Measurements from ENCODE around the gene IPPK.

Gene IPPK

DNA sequence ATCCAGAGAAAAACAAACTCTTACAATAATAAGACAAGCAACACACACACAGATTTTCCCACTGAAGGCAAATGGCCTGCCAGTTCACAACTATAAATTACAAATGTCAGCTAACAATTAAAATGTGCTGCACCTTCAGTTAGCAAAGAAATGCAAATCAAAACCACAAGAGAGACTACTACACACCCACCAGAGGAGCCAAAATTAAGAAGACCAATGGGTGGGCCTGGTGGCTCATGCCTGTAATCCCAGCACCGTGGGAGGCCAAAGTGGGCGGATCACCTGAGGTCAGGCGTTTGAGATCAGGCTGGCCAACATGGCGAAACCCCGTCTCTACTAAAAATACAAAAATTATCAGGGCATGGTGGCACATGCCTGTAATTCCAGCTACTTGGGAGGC is 15.1 kb upstream of the IPPK start:
- DNase-seq = no peak

DNA sequence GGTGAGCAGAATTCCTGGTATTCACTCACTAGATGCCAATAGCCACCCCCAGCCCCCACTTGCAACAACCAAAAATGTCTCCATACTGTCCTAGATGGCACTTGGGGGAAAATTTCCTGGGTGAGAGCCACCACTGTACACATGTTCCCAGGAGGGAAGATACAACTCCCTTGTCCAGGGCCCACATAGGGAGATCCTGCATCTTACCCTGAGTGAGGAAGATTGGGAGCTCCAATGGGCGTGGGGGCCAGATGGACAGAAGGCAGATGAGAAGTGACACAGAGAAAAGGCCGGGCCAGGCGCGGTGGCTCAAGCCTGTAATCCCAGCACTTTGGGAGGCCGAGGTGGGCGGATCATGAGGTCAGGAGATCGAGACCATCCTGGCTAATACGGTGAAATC is 12.3 kb upstream of the IPPK start:
- DNase-seq = no peak

DNA sequence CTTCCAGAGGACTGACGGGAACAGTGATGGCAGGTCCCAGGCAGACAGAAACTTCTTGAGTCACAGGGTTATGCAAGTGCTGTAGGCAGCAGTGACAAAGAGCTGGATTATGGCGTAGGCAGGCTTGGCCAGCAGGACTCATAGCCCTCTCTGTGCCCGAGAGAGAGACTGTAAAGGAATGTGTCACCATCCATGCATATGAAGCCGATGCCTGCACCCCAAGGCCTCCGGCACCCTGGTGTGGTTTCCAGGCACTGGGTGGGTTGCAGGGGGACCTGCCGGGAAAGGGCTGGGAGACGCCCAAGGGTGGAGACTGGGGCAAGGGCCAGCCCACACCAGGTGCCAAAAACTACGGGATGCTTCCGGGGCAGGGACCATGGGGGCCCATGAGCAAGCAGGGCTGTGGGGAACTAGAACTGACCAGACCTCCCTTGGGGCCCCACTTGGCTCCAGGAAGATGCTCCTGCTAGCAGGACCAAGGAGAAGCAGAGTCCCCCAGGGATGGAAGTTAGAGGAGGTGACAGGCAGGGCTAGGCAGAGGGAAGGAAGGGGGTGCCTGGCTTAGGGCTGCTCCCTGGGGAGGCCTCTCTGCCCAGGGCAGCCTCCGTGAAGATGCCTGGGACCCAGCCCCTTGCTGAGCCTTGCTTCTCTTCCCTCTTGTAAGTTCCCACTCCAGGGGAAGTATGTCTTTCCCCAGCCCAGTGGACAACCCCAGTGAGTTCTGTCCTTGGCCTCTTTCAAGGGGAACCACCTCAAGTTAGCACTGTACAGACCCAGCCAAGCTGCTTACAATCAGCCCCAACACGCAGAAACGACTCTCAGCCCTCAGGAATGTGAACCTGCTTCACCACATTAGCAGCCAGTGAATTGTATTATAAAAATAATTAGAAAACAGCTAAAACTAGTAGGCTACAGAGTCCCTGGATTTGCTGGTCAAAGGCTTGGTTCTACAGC is 10.5 kb upstream of the IPPK start:
- no peak for DNase-seq

DNA sequence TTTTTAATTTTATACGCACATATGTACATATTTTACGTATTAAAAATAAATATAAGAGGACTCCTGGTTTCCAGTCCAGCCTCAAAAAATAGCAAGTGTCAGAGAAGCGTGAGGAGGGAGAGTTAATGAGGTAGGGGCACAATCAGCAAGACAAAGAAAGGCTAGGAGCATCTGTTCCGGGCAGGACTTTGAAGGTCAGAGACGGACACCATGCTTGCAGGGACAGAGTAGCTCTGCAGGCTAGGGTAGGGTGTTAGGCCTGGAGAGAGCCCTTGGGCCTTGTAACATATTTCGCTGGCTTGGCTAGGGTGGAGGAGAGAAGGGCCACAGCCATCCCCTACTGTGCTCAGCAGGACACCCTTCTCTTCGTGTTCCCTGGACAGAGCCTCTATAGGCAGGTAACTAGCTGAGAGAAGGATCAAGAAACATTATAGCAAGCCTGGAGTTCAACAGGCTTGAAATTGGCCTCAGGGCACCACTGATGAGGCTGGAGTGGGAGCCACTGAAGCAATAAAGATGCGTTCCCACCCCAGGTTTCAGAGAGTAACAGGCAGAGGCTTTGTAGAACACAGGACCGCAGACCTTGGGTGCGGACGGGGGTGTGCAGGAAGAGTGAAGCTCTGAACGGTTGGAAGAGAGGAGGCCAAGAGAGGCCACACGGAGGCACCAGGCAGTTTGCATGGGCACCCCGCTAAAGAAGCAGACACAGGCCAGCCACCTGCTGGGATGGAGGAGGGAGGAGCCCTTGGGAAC is 9.7 kb upstream of the IPPK start:
- no peak for DNase-seq

DNA sequence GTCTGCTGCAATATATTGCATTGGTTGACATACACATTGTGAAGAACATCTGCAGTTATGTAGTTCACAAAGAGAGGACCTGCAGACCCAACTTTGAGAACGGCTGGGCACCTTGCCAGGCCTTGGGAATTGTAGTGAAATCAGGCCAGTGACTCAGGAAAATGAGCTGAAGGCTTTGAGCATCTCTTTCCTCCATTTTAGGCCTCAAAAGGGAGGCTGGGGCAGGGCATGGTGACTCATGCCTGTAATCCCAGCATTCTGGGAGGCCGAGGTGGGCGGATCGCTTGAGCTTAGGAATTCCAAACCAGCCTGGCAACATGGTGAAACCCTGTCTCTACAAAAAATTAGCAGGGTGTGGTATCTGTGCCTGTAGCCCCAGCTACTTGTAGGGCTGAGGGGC is 1.4 kb upstream of the IPPK start:
- peak; percentile 46 for DNase-seq

DNA sequence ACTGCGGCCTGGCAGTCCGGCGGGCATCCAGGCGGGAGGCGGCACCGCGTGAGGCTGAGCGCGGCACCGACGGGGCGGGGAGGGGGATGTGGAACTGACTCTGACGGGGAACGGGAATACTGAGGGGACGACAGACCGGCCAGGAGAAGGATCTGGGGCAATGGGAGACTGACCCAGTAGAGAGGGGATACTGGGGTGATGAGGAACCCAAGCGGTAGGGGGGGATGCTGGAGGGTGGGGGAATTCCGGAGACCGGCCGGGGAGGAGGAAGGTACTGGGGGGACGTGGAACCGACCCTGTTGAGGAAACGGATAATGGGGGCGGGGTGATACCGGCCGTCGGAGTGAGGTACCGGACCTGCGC is 423 bp downstream of the IPPK start:
- DNase-seq = peak; percentile 40

DNA sequence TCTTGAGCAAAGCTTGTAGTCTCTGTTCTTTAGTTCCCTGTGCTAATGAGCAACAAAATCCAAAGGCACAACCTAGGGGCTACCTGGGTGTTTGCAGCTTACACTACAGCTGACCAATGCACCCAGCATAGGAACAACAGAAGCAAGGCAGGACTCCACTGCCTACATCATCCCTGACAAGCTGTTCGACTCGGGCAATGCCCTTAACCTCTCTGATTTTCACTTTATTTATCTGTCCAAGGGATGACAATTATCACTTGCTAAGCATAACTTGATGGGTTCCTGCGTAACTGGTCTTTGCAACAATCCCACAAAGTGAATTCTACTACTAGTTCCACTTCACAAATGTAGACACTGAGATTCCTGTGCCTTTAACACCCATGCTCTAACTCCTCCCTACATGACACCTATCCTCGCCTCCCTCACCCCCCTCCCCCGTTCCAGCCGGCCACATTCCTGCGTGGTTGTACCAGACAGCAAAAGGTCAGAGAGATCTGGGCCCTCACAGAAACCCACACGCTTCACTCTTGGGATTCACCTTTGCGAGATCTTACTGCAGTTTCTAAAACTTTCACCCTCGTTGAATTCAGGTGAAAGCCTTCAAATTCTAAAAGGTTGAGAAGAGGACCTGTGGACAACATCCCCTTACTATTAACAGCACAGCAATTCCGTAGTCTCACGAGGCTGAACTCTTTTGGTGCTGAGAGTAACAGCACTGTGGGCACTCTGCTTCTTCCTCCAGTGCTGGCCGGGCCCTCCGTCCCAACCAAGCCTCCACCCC is 995 bp downstream of the IPPK start:
- DNase-seq = no peak

DNA sequence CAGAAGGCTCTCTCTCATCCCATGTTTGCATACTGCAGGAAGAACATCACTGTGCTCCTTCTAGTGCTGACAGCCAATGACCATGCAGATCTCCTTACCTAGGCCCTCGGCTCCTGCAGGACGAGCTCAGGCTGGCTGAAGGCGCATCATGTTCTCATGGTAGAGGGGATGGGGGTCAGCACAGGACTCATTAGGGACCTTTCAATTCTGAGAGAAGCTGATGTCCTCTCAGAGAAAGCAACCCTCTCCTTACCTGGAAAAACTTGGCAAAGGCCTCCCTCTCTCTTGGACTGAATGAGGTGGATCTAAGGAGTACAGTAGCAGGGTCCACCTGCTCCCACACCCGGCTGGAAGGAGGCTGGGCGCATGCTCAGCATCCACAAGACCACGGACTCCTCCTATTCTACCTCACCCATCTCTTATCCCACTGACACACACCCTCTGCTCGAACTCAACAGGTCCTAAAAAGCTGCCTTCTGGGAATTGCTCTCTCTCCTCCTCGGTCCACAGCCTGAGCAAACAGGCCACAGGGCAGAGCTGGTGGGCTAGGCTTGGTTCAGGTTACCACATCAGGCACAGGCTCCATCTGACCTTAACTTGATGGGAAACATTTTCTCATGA is 2.9 kb downstream of the IPPK start:
- DNase-seq = no peak

DNA sequence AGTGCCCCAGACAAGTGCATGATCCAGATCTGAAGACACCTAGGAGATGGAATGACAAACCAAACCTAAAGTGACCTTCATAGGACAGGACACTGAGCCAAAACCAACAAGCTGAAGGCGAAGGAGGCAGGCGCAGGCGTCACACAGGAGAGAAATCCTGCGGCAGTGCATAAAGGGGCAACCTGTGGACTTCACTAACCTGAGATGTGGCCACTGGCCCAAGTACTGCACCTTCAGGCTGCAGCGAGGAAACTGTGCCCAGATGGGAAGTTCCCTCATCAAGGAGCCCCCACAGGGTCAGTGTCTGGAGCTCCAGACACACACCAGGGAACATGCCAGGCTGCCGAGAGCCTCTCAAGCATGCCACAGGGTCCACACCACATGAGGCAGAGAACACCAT is 3.7 kb downstream of the IPPK start:
- no peak for DNase-seq

DNA sequence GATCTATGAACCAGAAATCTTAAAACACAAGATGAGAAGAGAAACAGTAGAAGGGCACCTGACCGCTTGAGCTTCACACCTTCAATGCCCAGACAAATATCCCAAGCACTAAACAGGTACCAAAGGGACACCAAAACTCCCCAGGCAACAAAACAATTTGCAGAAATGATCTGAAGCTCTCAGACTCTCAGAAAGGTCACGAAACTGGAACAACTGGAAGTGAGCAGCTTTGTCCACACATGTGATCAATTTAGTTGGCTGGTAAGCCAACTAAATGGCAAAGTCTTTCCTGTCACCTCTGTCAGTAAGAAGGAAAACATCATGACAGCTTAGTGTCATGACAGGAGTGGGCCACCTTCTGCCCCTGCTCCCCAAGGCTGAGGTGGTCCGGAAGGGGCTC is 4.1 kb downstream of the IPPK start:
- no peak for DNase-seq

DNA sequence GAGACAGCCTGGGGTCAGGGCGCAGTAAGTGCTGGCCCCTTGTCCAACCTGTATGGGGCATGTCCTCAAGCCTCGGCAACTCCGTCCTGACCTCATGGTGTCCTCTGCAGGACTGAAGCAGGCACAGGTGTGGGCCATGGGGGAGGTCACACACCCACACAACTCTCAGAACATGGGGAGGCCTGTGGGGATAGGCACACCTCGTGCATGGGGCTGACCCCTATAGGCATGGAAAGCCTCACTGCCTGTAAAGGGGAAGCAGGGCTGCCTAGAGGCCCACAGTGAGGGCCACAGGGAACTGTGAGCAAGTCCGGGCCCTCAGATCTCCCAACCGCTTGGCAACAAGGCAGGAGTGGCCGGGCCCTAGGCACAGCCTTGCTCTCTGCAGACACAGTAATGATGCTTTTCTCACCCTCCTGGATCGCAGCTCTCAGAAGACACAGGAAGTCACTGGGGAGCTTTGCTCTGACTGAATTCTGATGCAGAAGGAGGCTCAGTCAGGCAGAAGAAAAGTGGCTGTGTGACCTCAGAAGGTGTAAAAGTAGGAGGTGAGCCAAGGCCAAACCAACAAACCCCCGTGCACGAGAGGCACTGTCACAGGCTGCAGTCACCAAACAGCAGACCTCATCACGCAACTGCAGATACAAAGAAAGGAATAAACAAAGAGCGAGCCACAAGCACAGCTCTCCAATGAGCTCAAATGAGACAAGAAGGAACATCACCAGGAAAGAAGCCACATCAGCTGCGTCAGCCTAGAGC is 5.4 kb downstream of the IPPK start:
- DNase-seq = no peak

DNA sequence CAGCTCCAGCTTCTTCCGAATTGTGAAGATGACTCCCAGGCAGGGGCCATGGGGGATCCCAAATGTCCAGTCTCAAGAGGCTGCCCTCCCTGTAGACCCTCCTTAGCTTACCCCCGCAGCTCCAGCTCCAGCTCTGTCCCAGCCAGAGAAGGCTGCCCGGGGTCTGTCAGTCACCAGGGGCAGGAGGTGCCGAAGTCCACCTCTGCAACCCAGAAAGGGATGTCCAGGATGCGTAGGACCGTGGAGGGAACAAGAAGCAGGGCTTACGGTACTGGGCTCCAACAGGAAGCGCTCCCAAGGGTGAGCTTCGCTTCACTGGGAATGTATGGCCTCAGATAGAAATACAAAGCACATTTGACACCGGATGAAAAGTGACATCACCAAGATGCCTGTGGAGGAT is 6.0 kb downstream of the IPPK start:
- no peak for DNase-seq

DNA sequence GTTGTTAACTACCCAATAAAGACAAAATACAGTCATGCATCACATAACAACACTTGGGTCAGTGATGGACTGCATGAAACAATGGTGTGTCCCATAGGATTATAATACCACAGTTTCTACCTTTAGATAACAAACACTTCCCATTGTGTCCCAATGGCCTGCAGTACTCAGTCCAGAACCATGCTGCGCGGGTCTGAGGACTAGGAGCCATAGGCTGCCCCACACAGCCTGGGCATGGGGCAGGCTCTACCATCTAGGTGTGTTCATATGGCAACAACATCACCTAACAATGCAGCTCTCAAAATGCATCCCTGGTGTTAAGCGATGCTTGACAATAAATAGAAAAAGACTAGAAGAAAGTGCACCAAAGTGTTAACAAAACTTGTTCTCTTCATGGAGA is 6.8 kb downstream of the IPPK start:
- no peak for DNase-seq

DNA sequence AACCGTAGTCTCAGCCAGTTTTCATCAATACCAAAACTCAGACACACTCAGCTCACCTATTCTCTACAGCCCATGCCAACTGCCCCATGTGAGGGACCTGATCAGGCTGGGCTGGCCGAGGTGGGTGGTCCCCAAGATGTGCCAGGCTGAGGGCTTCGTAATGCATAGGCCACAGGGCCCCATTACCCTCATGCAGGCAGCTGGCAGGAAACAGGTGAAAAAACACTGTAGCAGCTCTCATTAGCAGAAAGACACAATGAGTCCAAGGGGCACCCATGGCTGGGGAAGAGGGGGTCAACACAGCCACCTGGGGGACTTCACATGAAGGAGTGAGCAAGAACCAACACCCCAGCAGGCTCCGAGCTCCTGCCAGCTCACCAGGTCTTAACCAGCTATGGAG is 8.2 kb downstream of the IPPK start:
- DNase-seq = no peak

DNA sequence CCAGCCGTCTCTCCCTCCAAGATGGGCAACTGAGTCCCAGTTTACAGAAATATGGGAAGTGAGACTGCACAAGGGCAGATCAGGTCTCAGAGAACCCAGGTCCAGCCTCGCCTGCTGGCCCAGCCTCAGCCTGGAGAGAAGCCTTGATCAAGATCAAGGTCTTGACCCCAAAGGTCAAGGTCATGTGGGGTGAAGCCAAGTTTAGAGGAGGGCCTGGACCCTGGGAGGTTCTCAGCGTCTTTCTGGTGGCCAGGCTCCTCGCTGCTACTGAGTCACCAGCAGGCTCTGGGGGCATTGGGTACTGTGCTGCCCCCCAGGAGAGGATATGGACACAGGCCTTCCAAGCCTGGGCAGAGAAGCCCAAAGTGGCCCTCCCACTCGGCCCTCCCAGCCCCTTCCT is 8.8 kb downstream of the IPPK start:
- DNase-seq = no peak

DNA sequence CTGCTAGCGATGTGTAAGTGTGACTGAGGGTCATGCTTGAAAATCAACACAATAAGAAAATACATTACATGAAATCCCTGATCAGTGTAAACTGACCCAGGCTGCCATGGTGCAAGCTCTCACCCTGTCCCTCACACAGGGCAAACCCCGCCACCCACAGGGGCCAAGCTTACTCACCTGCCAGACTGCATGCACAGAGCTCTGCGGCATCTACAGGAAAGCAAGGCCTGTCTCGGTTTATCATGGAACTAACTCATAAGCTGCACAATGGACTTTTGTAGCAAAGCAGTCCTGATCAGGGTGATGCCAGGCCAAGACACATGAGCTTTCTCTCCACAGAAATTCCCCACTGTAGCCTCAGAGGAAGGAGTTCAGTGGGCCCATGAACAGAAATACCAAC is 9.7 kb downstream of the IPPK start:
- no peak for DNase-seq

DNA sequence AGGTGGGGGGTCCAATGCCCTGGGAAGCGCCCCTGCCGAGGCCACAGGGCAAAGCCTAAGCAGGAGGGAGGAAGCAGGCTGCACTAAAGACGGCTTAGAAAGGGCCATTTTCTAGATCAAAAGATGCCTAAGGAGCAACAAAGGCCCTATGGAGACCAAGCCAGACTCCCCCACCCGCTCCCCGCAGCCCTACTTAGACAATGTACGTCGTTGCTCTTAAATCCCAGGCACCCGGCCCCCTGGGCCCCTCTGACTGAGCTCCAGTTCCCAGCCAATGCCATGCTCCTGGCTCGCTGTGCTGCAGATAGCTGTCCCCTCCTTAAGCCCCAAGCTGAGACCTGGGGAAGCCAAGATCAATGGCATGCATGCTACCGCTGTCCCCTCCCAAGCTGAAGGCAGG is 10.3 kb downstream of the IPPK start:
- DNase-seq = no peak

DNA sequence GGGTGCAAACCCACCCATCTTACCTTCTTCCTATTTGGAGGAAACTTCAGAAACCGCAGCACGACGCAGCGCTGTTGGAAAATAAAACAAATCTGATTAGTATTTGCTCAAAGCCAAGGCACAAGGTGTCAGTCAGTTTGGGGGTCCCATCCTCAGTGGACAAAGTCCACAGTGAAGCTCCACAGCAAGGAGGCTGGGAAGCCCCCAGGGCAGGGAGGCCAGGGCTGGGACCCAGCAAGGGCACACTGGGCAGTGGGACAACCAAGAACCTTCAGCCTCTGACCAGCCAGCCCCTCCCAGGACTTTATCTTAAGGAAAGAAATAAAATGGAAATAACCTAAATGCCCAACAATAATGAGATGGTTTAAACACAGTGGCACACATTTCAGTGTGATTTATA is 11.3 kb downstream of the IPPK start:
- no peak for DNase-seq

DNA sequence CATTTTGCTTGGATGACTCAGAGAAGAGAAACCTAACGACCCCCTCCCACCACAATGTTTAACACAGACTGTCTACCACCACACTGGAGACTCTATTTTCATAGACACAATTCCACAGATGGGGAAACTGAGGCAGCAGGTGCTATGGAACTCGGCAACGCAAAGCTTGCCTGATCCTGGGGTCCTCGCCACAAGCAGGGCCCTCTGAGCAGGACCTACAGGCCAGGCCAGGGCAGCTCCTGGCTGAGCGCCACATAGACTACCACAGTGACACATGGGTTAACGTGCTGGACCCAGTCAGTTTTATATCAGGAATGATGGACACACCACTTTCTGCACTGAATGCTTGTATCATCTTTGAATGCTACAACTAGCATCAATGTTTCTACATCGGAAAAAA is 11.8 kb downstream of the IPPK start:
- no peak for DNase-seq

DNA sequence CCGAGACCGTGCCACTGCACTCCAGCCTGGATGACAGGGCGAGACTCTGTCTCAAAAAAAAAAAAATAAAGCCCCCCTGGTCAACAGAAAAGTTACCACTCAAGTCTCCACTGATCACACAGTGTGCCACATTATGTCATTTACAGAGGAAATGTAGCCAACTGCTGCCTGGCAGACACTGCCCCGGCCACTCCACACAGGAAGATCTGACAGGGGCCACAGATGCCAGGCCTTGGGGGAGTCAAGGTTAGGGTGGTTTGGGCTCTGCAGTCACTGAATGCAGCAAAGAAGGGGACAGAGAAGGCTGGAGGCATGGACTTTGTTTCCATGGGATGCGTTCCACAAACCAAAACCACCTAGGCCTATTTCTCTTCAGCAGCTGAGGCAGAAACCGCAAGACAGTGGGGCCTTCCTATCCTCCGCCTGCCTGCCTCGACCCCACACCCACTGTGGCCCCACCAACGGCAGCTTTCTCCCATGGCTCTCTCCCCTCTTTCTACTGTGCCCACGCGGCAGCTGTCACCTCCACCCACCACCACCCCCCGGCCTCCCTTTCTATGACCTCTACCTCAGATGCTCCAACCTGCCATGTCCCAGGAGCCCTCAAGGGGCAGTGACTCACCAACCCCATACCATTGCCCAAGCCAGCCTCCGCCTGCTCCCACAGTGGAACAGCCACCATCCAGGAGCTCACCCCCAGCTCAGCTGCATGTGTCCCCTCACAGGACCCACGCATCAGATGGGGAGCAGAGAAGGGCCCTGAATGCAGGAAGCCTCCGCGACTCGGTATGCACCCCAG is 12.4 kb downstream of the IPPK start:
- no peak for DNase-seq

DNA sequence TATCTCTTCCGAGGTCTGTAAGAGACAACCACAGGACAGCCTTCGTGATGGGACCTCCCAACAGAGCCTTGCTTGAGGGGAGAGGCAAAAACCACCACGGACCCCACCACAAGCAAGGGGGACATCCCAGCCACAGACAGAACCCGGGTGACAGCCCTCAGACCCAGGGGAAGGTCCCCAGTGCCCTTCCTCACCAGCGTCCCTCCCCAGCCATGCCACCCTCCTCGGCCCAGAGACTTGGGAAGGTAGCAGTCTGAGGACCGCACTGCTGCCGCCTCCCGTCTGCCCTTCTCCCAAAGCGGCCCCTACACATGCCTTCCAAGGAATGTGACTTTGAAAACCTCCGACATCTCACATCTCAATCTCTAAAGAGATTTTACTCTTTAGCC is 13.4 kb downstream of the IPPK start:
- DNase-seq = no peak
